Breast epithelium (tissue), 4 donors: ENCODE results near the gene ACP5. TPM values are rescaled to one million over a fixed set of nuclear protein-coding genes. Genes with fewer than 3 reads are reported as not detected.

ENCODE experiments used
- DNase-seq, 2 donors: peaks; one replicate each; pipeline ENCODE4 v3.0.0-alpha.2; 2019; ENCODE audit warnings: low spot score in 2 of 2
- H3K27ac ChIP-seq, 2 donors: fragments of 200-600 bp; sonication (generic) in 1 of 2; one replicate each; pipeline ENCODE4 v1.5.1; 2016 to 2019; ENCODE audit warnings: mild to moderate bottlenecking in 1 of 2
- H3K27me3 ChIP-seq, 2 donors: fragments of 200-600 bp; sonication (generic) in 1 of 2; one replicate each; pipeline versions ENCODE4 v1.5.1 to v1.6.0; 2017 to 2019; ENCODE audit warnings: control low read depth in 1 of 2, mild to moderate bottlenecking in 1 of 2
- H3K36me3 ChIP-seq: fragments of 200-600 bp; one replicate; pipeline ENCODE4 v1.5.1; 2019
- H3K4me1 ChIP-seq, 2 donors: fragments of 200-600 bp; sonication (generic); one replicate each; pipeline ENCODE4 v1.5.1; 2016 to 2019; ENCODE audit warnings: control low read depth in 1 of 2
- H3K4me3 ChIP-seq, 3 donors: fragments of 200-600 bp; sonication (generic); 1 replicate in 2 of 3; 2 replicates in 1 of 3; pipeline ENCODE4 v1.5.1; 2016 to 2019; ENCODE audit warnings: mild to moderate bottlenecking in 3 of 3, moderate library complexity in 2 of 3
- H3K9me3 ChIP-seq, 2 donors: fragments of 200-600 bp; sonication (generic) in 1 of 2; one replicate each; pipeline ENCODE4 v1.5.1; 2016 to 2019; ENCODE audit warnings: control low read depth in 1 of 2
- CTCF ChIP-seq, 3 donors: fragments of 450-650 bp; IDR thresholded peaks; one replicate each; pipeline ENCODE4 v1.5.1; 2016 to 2017; ENCODE audit warnings: antibody characterized with exemption in 3 of 3, mild to moderate bottlenecking in 3 of 3, moderate library complexity in 3 of 3
- POLR2A ChIP-seq: fragments of 450-650 bp; IDR thresholded peaks from one replicate; pipeline ENCODE4 v1.6.1; 2016; ENCODE audit warnings: antibody characterized with exemption, mild to moderate bottlenecking, moderate library complexity
- POLR2AphosphoS5 ChIP-seq, 3 donors: sonication (generic); formaldehyde crosslinking; IDR thresholded peaks; one replicate each; pipeline ENCODE4 v1.6.1; 2017; ENCODE audit warnings: antibody characterized with exemption in 3 of 3
- intact Hi-C: fragments of 100-400 bp; cut with DNase I; formaldehyde crosslinking; loops from one replicate; pipeline ENCODE4 v1.15.1; 2023; ENCODE audit warnings: low total_unique reads
- total RNA-seq, 3 donors: library from RNA; depleted of rRNA; stranded (reverse); fragments of >200 nt; gene quantifications; one replicate each; pipeline ENCODE4 v1.1.0, GENCODE V29; 2016

The ACP5 gene
- total RNA-seq, 3 donors from 2014 or later, result 33.4 to 101 (median 92.8) TPM

DNA sequence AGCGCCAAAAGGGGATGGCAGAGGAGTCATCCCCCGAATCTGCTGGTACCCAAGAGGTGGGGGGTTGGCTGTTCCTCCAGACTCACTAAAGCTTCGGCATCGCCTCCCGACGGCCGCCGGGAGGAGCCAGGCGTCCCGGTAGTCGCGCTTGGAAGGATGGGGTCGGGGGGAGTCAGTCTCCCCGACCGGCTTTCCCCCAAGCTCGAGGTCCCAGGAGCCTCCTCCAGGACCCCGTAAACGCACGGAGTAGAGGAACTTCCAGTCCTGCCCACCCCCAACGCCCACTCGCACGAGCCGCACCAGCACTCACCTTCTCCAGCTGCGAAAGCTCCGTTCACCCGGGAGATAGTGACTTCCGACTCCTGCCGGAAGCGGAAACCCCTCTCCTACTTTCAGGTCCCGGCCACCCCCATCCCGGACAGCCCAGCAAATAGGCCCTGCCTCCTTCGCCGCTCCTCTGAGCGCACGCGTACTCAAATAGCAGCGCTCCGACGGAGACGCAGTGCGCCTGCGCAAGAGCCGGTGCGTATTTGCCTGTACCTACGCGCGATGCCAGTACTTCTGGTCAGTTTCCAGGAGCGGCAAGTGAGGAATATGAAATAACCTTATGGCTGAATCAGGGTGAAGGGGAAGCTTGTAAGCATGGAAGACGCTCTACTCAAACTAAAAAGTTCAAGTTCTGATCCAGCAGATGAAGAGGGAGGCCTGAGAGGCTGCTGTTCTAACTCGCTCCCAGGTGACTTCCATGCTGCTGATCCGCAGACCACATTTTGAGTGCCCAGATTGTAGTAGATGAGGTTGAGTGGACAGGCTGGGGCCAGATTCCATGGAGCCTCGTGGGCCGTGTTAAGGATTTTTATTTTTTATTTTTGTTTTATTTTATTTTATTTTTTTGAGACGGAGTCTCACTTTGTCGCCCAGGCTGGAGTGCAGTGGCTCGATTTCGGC, 18.3 kb downstream of the ACP5 start, which contains the start of gene ELOF1:
TSS of gene ELOF1 (minus strand) at position 350 of the 948 bp plus-strand sequence. CDS start 4,883 bp downstream, outside the sequence.
- intact Hi-C loops, result no loop called here
- DNase-seq, result peak; percentile 96 to 97
- peak within 1 kb of the TSS; percentile 75 to 87 (median 76) for H3K4me3 ChIP-seq
- H3K4me1 ChIP-seq, result peaks cover 3 to 15% of the 10 kb centered on the region in 2 donors
- H3K9me3 ChIP-seq, result no peaks in the 10 kb centered on the region
- no peaks in the 10 kb centered on the region for H3K27me3 ChIP-seq
- peak in 1 of 3 donors; percentile 27 for TF ChIP-seq CTCF (IDR thresholded peaks at IDR 0.05)
- peak; percentile 86 for TF ChIP-seq POLR2A
- peak; percentile 84 to 96 (median 89) for TF ChIP-seq POLR2AphosphoS5 (IDR thresholded peaks at IDR 0.05)
- H3K36me3 ChIP-seq, result no peaks in the 10 kb centered on the region
- peak within 1 kb of the TSS; percentile 75 to 84 for H3K27ac ChIP-seq

GRCh38 chr19:11556634-11557420, 20.6 kb downstream of the ACP5 start:
- TF ChIP-seq POLR2A (no peak), CTCF (IDR thresholded peaks at IDR 0.05) (no peak)

DNA sequence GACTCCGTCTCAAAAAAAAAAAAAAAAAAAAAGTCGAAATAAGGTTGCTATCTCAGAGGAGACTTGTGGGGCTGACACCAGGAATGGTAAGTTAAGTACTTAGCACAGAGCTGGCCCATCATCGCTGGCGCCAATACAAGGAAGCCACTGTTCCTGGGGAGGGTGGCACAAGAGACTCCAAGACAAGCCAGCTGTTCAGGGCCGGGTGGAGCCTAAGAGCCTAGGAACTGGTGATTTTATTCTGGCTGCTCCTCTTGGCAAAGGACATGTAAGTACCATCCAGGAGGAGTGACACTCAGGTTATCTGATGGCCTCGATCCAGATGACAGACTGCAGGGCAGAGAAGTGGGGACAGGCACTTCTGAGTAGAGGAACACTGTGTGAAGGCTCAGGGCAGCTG, 22.2 kb downstream of the ACP5 start:
- no peaks in the 10 kb centered on the region for H3K36me3 ChIP-seq
- DNase-seq, result no peak
- TF ChIP-seq CTCF (IDR thresholded peaks at IDR 0.05), result no peak
- TF ChIP-seq POLR2AphosphoS5 (IDR thresholded peaks at IDR 0.05), result no peak
- no peak for TF ChIP-seq POLR2A

More at GRCh38 chr19:11556634-11557420, 20.6 kb downstream of the ACP5 start:
- Histone ChIP-seq H3K27ac (no peak overlapping the region), H3K9me3 (no peaks in the 10 kb centered on the region), H3K4me1 (peaks cover 3 to 15% of the 10 kb centered on the region in 2 donors), H3K4me3 (no peak overlapping the region), H3K36me3 (no peaks in the 10 kb centered on the region), H3K27me3 (no peaks in the 10 kb centered on the region)
- intact Hi-C loops, result no loop called here
- DNase-seq, result no peak

DNA sequence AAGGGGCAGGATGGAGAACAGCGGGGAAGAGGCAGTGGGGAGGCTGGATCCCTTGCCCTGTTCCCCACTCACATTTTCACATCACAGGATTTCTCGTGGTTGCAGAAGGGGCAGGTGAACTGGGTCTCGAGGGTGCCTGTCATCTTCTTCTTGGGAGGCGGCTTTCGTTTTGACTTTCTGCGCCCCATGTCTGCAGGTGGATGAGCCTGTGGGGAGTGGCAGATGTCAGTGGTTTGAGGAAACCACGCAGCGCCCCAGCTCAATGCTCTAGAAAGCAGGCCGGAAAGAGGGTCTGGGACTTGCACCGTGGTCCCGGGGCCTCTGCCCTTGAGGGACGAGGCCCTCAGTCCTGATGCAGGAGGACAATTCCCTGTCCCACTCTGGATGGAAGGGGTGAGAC, 23.3 kb downstream of the ACP5 start:
- H3K27ac ChIP-seq, result no peak overlapping the region
- H3K4me3 ChIP-seq, result no peak overlapping the region
- intact Hi-C loops, result no loop called here
- no peaks in the 10 kb centered on the region for H3K9me3 ChIP-seq
- H3K36me3 ChIP-seq, result no peaks in the 10 kb centered on the region
- TF ChIP-seq POLR2A, result no peak
- no peak for TF ChIP-seq POLR2AphosphoS5 (IDR thresholded peaks at IDR 0.05)
- TF ChIP-seq CTCF (IDR thresholded peaks at IDR 0.05), result no peak
- peaks cover 3 to 15% of the 10 kb centered on the region in 2 donors for H3K4me1 ChIP-seq
- no peaks in the 10 kb centered on the region for H3K27me3 ChIP-seq
- DNase-seq, result no peak

More for the DNA sequence above, 22.2 kb downstream of the ACP5 start:
- Histone ChIP-seq H3K27me3 (no peaks in the 10 kb centered on the region), H3K4me3 (no peak overlapping the region), H3K9me3 (no peaks in the 10 kb centered on the region), H3K4me1 (peaks cover 3 to 15% of the 10 kb centered on the region in 2 donors), H3K27ac (no peak overlapping the region)
- intact Hi-C loops, result no loop called here
